ENCODE measurements around the gene NOTO.
A peak's percentile ranks its signal among the peaks of the same experiment; 100 is the strongest.
"Not testable (repeated sequence)": the region's sequence is repeated elsewhere in the genome, so short reads cannot be mapped to it uniquely, and the experiment has no call there.

The NOTO gene

DNA sequence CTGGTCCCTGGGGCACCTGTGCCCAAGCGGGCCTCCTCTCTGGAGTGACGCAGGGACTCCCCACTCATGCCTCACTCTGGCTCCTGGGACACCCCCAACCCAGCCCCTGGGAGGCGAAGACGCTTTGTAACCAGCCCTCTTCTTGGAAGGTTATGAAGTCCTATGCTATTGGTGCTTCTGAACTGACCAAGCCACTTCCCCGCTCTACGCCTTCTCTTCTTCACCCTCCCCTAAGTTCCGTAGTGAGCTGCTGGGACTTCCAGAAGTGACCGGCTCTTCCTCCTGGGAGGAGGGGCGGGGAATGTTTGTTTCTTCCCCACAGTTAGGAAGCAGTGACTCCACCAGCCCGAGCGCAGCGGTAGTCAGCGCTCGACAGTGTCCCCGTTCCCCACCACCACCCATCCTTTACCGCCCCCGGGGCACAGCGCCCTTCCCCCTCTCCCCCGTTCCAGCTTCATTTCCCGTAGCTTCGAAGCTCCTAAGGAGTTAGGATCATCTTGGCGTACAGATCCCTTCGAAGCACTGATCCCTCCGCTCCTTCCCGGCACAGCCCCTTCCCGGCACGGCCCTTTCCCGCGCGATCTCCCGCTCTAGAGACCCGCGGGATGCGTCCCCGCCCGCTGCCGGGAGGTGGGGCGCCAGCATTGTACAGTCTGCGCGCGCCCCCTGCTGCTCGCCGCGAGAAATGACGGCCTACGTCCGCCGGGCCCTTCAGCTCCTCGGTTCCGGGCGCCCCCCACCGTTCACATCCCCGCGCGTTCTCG lies 25.3 kb upstream of the NOTO start:
- TF ChIP-seq, protein P1, sequence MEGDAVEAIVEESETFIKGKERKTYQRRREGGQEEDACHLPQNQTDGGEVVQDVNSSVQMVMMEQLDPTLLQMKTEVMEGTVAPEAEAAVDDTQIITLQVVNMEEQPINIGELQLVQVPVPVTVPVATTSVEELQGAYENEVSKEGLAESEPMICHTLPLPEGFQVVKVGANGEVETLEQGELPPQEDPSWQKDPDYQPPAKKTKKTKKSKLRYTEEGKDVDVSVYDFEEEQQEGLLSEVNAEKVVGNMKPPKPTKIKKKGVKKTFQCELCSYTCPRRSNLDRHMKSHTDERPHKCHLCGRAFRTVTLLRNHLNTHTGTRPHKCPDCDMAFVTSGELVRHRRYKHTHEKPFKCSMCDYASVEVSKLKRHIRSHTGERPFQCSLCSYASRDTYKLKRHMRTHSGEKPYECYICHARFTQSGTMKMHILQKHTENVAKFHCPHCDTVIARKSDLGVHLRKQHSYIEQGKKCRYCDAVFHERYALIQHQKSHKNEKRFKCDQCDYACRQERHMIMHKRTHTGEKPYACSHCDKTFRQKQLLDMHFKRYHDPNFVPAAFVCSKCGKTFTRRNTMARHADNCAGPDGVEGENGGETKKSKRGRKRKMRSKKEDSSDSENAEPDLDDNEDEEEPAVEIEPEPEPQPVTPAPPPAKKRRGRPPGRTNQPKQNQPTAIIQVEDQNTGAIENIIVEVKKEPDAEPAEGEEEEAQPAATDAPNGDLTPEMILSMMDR (conservative IDR thresholded peaks at IDR 0.05; ENCODE audit: low read depth, low read length): peak; percentile 82
- peak overlapping the region; percentile 69 for H3K4me3 ChIP-seq (ENCODE audit: low read depth, low read length)
- peak; percentile 85 for DNase-seq (ENCODE audit: low read depth)

DNA sequence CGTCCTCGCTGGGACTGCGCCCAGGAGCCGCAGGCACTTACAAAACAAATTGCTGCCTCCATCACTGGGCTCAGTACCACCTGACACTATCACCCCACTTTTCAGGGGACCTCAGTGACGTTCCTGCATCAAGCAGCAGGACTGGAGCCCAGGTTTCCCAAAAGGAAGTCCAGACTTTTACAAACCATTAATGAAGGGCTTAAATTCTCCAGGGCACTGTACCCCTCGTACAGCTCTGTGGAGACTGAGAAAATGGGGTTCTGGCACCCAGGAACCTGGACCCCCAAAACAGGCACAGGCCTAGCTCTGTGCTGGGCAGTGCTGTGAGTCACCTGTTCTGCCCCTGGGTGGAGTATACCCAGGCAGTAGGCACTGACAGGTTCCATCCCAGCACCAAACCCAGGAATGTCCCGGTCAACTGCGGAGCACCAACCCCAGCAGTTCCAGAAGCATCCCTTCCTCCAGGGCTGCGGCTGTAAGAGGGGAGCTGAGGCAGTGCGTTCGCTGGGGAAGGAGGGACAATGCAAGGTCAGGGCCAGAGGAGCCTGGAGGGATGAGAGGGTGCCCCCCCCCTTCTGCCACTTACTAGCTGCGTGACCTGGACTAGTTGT lies 24.6 kb upstream of the NOTO start:
- H3K4me3 ChIP-seq (ENCODE audit: low read depth, low read length): no peak overlapping the region
- TF ChIP-seq, protein P1 (conservative IDR thresholded peaks at IDR 0.05; ENCODE audit: low read depth, low read length): no peak
- DNase-seq (ENCODE audit: low read depth): no peak

DNA sequence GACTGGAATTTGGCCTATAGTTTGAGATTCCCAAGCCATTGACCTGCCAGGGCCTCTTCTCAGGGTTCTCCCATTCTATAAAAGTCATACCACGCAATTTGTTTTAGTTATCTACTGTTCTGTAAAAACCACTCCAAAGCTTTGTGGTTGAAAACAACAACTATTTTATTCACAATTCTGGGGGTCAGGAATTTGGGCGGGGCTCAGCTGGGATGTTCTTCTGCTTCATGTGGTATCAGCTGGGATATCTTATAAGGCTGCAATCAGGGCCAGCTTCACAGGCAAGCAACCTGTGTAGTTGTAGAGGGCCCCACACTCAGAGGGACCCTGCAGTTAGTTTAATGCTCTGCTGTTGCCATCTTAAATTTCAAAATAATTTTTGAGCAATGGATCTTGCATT lies 16.4 kb upstream of the NOTO start:
- no peak overlapping the region for H3K4me3 ChIP-seq (ENCODE audit: low read depth, low read length)
- DNase-seq (ENCODE audit: low read depth): no peak
- TF ChIP-seq, protein P1 (conservative IDR thresholded peaks at IDR 0.05; ENCODE audit: low read depth, low read length): no peak

DNA sequence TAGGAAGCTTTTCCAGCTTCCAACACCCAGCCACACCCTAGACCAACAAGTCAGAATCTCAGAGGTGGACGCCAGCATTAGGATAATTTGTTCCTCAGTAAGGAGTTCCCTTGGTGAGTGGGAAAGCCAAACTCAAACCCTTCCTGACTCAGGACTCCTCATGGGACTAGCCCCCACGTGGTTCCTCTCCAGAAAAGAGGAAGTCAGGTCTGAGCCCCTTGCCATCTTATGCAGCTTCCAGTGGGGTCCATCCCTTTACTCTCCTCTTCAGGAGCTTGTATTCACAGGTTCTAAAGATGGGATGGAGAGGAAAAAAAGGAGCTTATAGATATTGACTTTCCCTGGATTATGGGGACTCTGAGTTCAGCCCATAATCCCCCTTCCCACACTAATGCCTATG lies 14.8 kb upstream of the NOTO start:
- H3K4me3 ChIP-seq (ENCODE audit: low read depth, low read length): no peak overlapping the region
- DNase-seq (ENCODE audit: low read depth): no peak
- TF ChIP-seq, protein P1 (conservative IDR thresholded peaks at IDR 0.05; ENCODE audit: low read depth, low read length): no peak

DNA sequence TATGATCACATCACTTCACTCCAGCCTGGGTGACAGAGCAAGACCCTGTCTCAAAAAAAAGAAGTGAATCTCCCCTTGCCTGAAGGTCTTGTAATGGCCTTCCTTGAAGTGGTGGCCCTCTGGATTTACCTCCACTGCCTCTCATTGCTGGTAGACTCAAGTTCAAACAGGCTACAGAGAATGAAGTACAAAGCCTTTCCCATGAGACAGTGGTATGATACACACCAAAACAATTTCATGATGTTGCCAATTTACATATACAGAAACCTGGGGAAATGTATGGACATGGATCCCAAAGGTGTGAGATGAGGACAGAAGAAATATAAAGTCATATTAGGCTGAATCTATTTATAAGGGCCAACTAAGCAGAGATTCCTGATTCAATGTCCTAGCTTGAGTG lies 4.8 kb upstream of the NOTO start:
- no peak for DNase-seq (ENCODE audit: low read depth)
- H3K4me3 ChIP-seq (ENCODE audit: low read depth, low read length): no peak overlapping the region
- TF ChIP-seq, protein P1 (conservative IDR thresholded peaks at IDR 0.05; ENCODE audit: low read depth, low read length): no peak

DNA sequence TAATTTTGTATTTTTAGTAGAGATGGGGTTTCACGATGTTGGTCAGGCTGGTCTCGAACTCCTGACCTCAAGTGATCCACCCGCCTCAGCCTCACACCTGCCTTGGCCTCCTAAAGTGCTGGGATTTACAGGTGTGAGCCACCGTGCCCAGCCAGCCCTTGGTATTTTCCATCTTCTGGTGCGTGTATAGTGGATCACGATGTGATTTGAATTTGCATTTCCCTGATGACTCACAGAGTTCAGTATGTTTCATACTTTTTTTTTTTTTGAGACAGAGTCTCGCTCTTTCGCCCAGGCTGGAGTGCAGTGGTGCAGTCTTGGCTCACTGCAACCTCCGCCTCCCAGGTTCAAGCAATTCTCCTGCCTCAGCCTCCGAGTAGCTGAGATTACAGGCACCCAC lies 2.1 kb upstream of the NOTO start:
- not testable (repeated sequence) for H3K4me3 ChIP-seq (ENCODE audit: low read depth, low read length)
- DNase-seq (ENCODE audit: low read depth): peak; percentile 31

DNA sequence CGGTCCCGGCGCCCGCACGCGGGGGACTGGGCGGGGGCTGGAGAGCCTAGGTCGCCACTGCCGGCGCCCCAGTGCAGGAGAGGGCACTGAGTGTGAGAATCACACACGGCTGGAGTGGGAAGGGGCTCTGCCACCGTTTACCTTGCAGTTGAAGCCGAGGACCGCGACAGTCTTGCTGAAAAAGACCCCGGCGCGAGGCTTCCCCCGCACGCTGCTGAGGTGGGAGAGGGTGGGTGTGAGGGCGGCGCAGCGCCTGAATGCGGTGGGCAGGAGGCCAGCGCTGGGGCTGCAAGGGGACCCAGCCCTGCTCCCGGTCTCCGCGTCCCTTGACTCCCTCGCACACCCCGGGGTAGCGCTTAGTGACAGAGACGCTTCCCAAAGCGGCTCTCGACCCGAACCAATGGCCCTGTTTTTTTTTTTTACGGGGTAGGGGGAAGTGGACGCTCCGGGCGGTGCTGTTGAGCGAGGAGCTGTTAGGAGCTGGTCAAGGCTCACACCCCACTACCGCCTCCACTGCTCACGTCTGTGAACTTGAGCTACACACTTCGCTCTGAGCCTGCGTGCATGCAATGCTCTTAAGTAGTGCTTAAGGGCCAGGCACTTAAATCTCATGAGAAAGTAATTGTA lies 794 bp downstream of the NOTO start:
- TF ChIP-seq, protein P1 (conservative IDR thresholded peaks at IDR 0.05; ENCODE audit: low read depth, low read length): no peak
- peak; percentile 27 for DNase-seq (ENCODE audit: low read depth)
- H3K4me3 ChIP-seq (ENCODE audit: low read depth, low read length): no peak overlapping the region
